Mesenchymal stem cell (in vitro differentiated cells and primary cell): Measurements from ENCODE around the gene KLRC4. TPM values are rescaled to one million over a fixed set of nuclear protein-coding genes. Genes with fewer than 3 reads are reported as not detected.

Experiments
- DNase-seq: peaks from one replicate; pipeline ENCODE4 v3.0.0-alpha.2; 2013
- H2AFZ ChIP-seq: one replicate; pipeline ENCODE4 v1.6.1; 2013; ENCODE audit warnings: low read depth, mild to moderate bottlenecking, control low read depth, inconsistent platforms, low read length, moderate library complexity
- H2AK5ac ChIP-seq: 2 replicates; pipeline ENCODE4 v1.6.1; 2013; ENCODE audit warnings: low read length, moderate library complexity, mild to moderate bottlenecking, inconsistent platforms; ENCODE audit not compliant: severe bottlenecking
- H2BK120ac ChIP-seq: one replicate; pipeline ENCODE4 v1.6.1; 2013; ENCODE audit warnings: low read depth, mild to moderate bottlenecking, inconsistent platforms, low read length, moderate library complexity
- H2BK12ac ChIP-seq, 2 experiments: one replicate each; pipeline ENCODE4 v1.6.1; 2013; ENCODE audit warnings: inconsistent platforms in 2 of 2, low read length in 2 of 2, mild to moderate bottlenecking in 2 of 2, moderate library complexity in 2 of 2, control low read depth in 1 of 2
- H2BK15ac ChIP-seq: one replicate; pipeline ENCODE4 v1.6.1; 2013; ENCODE audit warnings: mild to moderate bottlenecking, low read depth, inconsistent platforms; ENCODE audit not compliant: poor library complexity, severe bottlenecking
- H2BK5ac ChIP-seq: 2 replicates; pipeline ENCODE4 v1.6.1; 2013; ENCODE audit warnings: low read depth, mild to moderate bottlenecking, low read length, control low read depth, inconsistent platforms; ENCODE audit not compliant: poor library complexity, severe bottlenecking
- H3K14ac ChIP-seq, 2 experiments: one replicate each; pipeline ENCODE4 v1.6.1; 2013; ENCODE audit warnings: inconsistent platforms in 2 of 2, low read length in 2 of 2, control low read depth in 1 of 2, mild to moderate bottlenecking in 1 of 2, moderate library complexity in 1 of 2
- H3K18ac ChIP-seq, 2 experiments: one replicate each; pipeline ENCODE4 v1.6.1; 2013; ENCODE audit warnings: inconsistent platforms in 2 of 2, low read length in 2 of 2, control low read depth in 1 of 2, low read depth in 1 of 2, mild to moderate bottlenecking in 1 of 2
- H3K23ac ChIP-seq, 2 experiments: one replicate each; pipeline ENCODE4 v1.6.1; 2013; ENCODE audit warnings: inconsistent platforms in 2 of 2, low read length in 2 of 2, mild to moderate bottlenecking in 2 of 2, moderate library complexity in 2 of 2, control low read depth in 1 of 2
- H3K27ac ChIP-seq: 2 replicates; pipeline ENCODE4 v1.5.1; 2013; ENCODE audit warnings: mild to moderate bottlenecking, moderate library complexity, low read length, control low read depth, inconsistent platforms; ENCODE audit not compliant: poor library complexity, severe bottlenecking
- H3K27me3 ChIP-seq, 2 experiments: 2 replicates each; pipeline versions ENCODE4 v1.6.1 to v1.7.0; 2013; ENCODE audit warnings: low read length in 2 of 2, mild to moderate bottlenecking in 2 of 2, moderate library complexity in 2 of 2, control low read depth in 1 of 2, inconsistent platforms in 1 of 2; ENCODE audit not compliant: control insufficient read depth in 1 of 2, insufficient read depth in 1 of 2
- H3K36me3 ChIP-seq, 2 experiments: 2 replicates each; pipeline versions ENCODE4 v1.6.1 to v1.7.0; 2013; ENCODE audit warnings: low read length in 2 of 2, control low read depth in 1 of 2, inconsistent platforms in 1 of 2, low read depth in 1 of 2, mild to moderate bottlenecking in 1 of 2; ENCODE audit not compliant: insufficient read depth in 2 of 2, control insufficient read depth in 1 of 2
- H3K4ac ChIP-seq, 2 experiments: one replicate each; pipeline ENCODE4 v1.6.1; 2013; ENCODE audit warnings: inconsistent platforms in 2 of 2, low read length in 2 of 2, mild to moderate bottlenecking in 2 of 2, moderate library complexity in 2 of 2, control low read depth in 1 of 2, low read depth in 1 of 2
- H3K4me1 ChIP-seq: 2 replicates; pipeline ENCODE4 v1.6.1; 2013; ENCODE audit warnings: low read depth, low read length, control low read depth; ENCODE audit not compliant: control insufficient read depth, insufficient read depth
- H3K4me2 ChIP-seq: 2 replicates; pipeline ENCODE4 v1.6.1; 2013; ENCODE audit warnings: low read length, mild to moderate bottlenecking, inconsistent platforms; ENCODE audit not compliant: poor library complexity, severe bottlenecking
- H3K4me3 ChIP-seq, 2 experiments: 2 replicates each; pipeline versions ENCODE4 v1.5.1 to v1.7.0; 2013; ENCODE audit warnings: low read length in 2 of 2, mild to moderate bottlenecking in 2 of 2, control low read depth in 1 of 2, low read depth in 1 of 2; ENCODE audit not compliant: insufficient read depth in 1 of 2
- H3K79me1 ChIP-seq: replicated peaks from 2 replicates; pipeline ENCODE4 v1.6.1; 2013; ENCODE audit warnings: mild to moderate bottlenecking, control low read depth, low read length, inconsistent platforms; ENCODE audit not compliant: poor library complexity, severe bottlenecking
- H3K9ac ChIP-seq: 2 replicates; pipeline ENCODE4 v1.7.0; 2013; ENCODE audit warnings: mild to moderate bottlenecking, low read length, moderate library complexity
- H3K9me3 ChIP-seq: 2 replicates; pipeline ENCODE4 v1.7.0; 2013; ENCODE audit warnings: mild to moderate bottlenecking, low read length; ENCODE audit not compliant: control insufficient read depth
- H4K8ac ChIP-seq: one replicate; pipeline ENCODE4 v1.6.1; 2013; ENCODE audit warnings: inconsistent platforms, mild to moderate bottlenecking, low read length, moderate library complexity
- H4K91ac ChIP-seq: one replicate; pipeline ENCODE4 v1.6.1; 2013; ENCODE audit warnings: mild to moderate bottlenecking, low read length, inconsistent platforms
- WGBS: methylation state at CpG from one replicate; pipeline ENCODE4 v1.1.7; 2013; ENCODE audit warnings: mixed read lengths; 5-methylcytosine and 5-hydroxymethylcytosine counted together
- polyA plus RNA-seq, 2 experiments: library from polyadenylated mRNA; stranded (reverse); fragments of 200-250 nt; gene quantifications; one replicate each; pipeline ENCODE4 v1.2.3, GENCODE V29; 2013

The KLRC4 gene, protein sequence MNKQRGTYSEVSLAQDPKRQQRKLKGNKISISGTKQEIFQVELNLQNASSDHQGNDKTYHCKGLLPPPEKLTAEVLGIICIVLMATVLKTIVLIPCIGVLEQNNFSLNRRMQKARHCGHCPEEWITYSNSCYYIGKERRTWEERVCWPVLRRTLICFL
- polyA plus RNA-seq (2013, experiment 1 of 2): not detected
- not detected for polyA plus RNA-seq (2013, experiment 2 of 2)

DNA sequence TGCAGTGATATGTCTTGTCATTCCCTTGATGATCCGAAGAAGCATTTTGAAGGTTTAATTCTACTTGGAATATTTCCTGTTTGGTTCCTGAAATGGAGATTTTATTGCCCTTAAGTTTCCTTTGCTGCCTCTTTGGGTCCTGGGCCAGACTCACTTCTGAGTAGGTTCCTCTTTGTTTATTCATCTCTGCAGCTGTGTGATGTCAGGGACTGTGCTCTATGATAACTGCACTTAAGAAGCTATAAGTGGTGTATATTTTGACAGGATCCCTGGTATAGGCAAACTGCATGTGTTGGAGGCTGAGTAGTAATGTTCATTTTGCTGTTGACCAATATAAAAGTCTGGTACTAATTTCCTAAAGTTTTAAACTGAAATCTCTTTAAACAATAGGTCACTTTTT is at the start of gene KLRC4:
Gene KLRC4 (minus strand): TSS at position 366 of the 400 bp plus-strand sequence. CDS start 182 bp downstream, at position 184.
- Histone ChIP-seq H2BK15ac (no peak within 1 kb of the TSS), H3K23ac (no peak within 1 kb of the TSS), H3K18ac (no peak within 1 kb of the TSS), H2BK120ac (no peak within 1 kb of the TSS), H2AK5ac (no peak within 1 kb of the TSS), H4K8ac (no peak within 1 kb of the TSS), H3K4ac (no peak within 1 kb of the TSS), H3K14ac (no peak within 1 kb of the TSS), H2AFZ (no peak within 1 kb of the TSS), H2BK5ac (no peak within 1 kb of the TSS), H3K79me1 (no peaks in the 10 kb centered on the region), H3K9me3 (peaks cover 4% of the 10 kb centered on the region), H3K27ac (no peak within 1 kb of the TSS), H3K9ac (no peak within 1 kb of the TSS), H3K4me1 (peaks cover 1% of the 10 kb centered on the region), H3K27me3 (no peaks in the 10 kb centered on the region), H3K4me2 (no peak within 1 kb of the TSS), H2BK12ac (no peak within 1 kb of the TSS), H3K4me3 (no peak within 1 kb of the TSS), H4K91ac (no peak within 1 kb of the TSS), H3K36me3 (no peaks in the 10 kb centered on the region)
- DNase-seq: peak; percentile 52
- 6% methylated on average over 1 of the region's 1 CpG for WGBS

- Histone ChIP-seq H3K27ac (no peak overlapping the region), H3K79me1 (no peaks in the 10 kb centered on the region), H2AFZ (no peak overlapping the region), H2BK5ac (no peak overlapping the region), H3K4me1 (peaks cover 2% of the 10 kb centered on the region), H3K9me3 (peaks cover 50% of the 10 kb centered on the region), H2AK5ac (no peak overlapping the region), H3K36me3 (no peaks in the 10 kb centered on the region), H2BK15ac (no peak overlapping the region), H3K18ac (no peak overlapping the region), H3K4me3 (no peak overlapping the region), H3K4me2 (no peak overlapping the region), H4K91ac (no peak overlapping the region), H2BK12ac (no peak overlapping the region), H3K27me3 (no peaks in the 10 kb centered on the region), H3K14ac (no peak overlapping the region), H4K8ac (no peak overlapping the region), H3K23ac (no peak overlapping the region), H2BK120ac (no peak overlapping the region), H3K9ac (no peak overlapping the region), H3K4ac (no peak overlapping the region)
- no peak for DNase-seq
- 98% methylated on average over 3 of the region's 3 CpGs for WGBS
Observed at GRCh38 chr12:10457760-10458159, 48.2 kb upstream of the KLRC4 start.

- H3K27me3 ChIP-seq: no peaks in the 10 kb centered on the region
- H2BK15ac ChIP-seq: no peak overlapping the region
- H4K91ac ChIP-seq: no peak overlapping the region
- H3K9me3 ChIP-seq: peaks cover 45% of the 10 kb centered on the region
- no peak overlapping the region for H3K27ac ChIP-seq
- H3K4me3 ChIP-seq: no peak overlapping the region
- no peak overlapping the region for H2BK5ac ChIP-seq
- no peak overlapping the region for H3K14ac ChIP-seq
- 93% methylated on average over 2 of the region's 2 CpGs for WGBS
- no peak for DNase-seq
- no peak overlapping the region for H3K4ac ChIP-seq
- no peak overlapping the region for H3K23ac ChIP-seq
- H3K9ac ChIP-seq: no peak overlapping the region
- H4K8ac ChIP-seq: no peak overlapping the region
- H3K4me2 ChIP-seq: no peak overlapping the region
- no peaks in the 10 kb centered on the region for H3K36me3 ChIP-seq
- H3K79me1 ChIP-seq: no peaks in the 10 kb centered on the region
- no peak overlapping the region for H2AK5ac ChIP-seq
- H2BK12ac ChIP-seq: no peak overlapping the region
- H3K4me1 ChIP-seq: peaks cover 2% of the 10 kb centered on the region
- no peak overlapping the region for H2BK120ac ChIP-seq
- H3K18ac ChIP-seq: no peak overlapping the region
- no peak overlapping the region for H2AFZ ChIP-seq
Observed at GRCh38 chr12:10456856-10457255, 47.3 kb upstream of the KLRC4 start.

- H2BK12ac ChIP-seq: no peak overlapping the region
- H2AFZ ChIP-seq: no peak overlapping the region
- no peak overlapping the region for H3K4me3 ChIP-seq
- H3K79me1 ChIP-seq: no peaks in the 10 kb centered on the region
- no peak overlapping the region for H4K91ac ChIP-seq
- H4K8ac ChIP-seq: no peak overlapping the region
- H3K14ac ChIP-seq: no peak overlapping the region
- no peak overlapping the region for H3K4me2 ChIP-seq
- no peak overlapping the region for H2AK5ac ChIP-seq
- H3K9me3 ChIP-seq: peaks cover 40% of the 10 kb centered on the region
- no peaks in the 10 kb centered on the region for H3K36me3 ChIP-seq
- H3K4ac ChIP-seq: no peak overlapping the region
- H3K27me3 ChIP-seq: no peaks in the 10 kb centered on the region
- H2BK120ac ChIP-seq: no peak overlapping the region
- no peak overlapping the region for H3K23ac ChIP-seq
- DNase-seq: no peak
- H3K9ac ChIP-seq: no peak overlapping the region
- H3K18ac ChIP-seq: no peak overlapping the region
- no peak overlapping the region for H3K27ac ChIP-seq
- H3K4me1 ChIP-seq: peaks cover 2% of the 10 kb centered on the region
- no peak overlapping the region for H2BK15ac ChIP-seq
- WGBS: no CpG with 5 or more reads among the region's 1 CpG
- no peak overlapping the region for H2BK5ac ChIP-seq
Observed at GRCh38 chr12:10455766-10456165, 46.2 kb upstream of the KLRC4 start.
